K562 (cell line): ENCODE results near the gene PSORS1C2. TPM values are rescaled to one million over a fixed set of nuclear protein-coding genes. Genes with fewer than 3 reads are reported as not detected.

ENCODE experiments used
- ATAC-seq: fragments of 200-7000 bp; cut with Tn5 transposase; 3 replicates; pipeline ENCODE4 v1.9.1; 2020; ENCODE audit warnings: moderate library complexity
- BruUV-seq: library from RNA; stranded (reverse); fragments of 400-500 nt; replicated peaks from 2 replicates; lab custom pipeline; 2021; lab: Mats Ljungman, UMichigan
- CTCF ChIA-PET: fragments of 300-600 bp; formaldehyde crosslinking; extraction: SDS; loops from one replicate; lab custom pipeline; 2021; ENCODE audit warnings: low intra/inter-chr PET ratio; lab: Yijun Ruan, JAX
- POLR2A ChIA-PET: fragments of 300-600, 350-650 bp; sonication (Branson Sonifier 250); formaldehyde crosslinking; extraction: SDS; loops from one replicate; lab custom pipeline; 2021; ENCODE audit warnings: antibody characterized with exemption, inconsistent platforms; lab: Yijun Ruan, JAX
- DNase-seq, 4 experiments: peaks; one replicate each; pipeline versions ENCODE4 v3.0.0 to v3.0.0-alpha.2; 2011 to 2018; ENCODE audit warnings: low spot score in 3 of 4, mixed read lengths in 3 of 4; ENCODE audit errors: extremely low read depth in 1 of 4
- FAIRE-seq: peaks from 2 replicates; lab custom pipeline; 2011; peaks lifted over from hg19 to GRCh38; lab: Jason Lieb, UNC
- H2AFZ ChIP-seq: 2 replicates; pipeline ENCODE4 v1.6.0; 2011; ENCODE audit warnings: low read depth, low read length, control low read depth, inconsistent platforms
- H3K27ac ChIP-seq: fragments of 200-600 bp; 3 replicates; pipeline ENCODE4 v1.8.0; 2011; ENCODE audit warnings: low read depth, mild to moderate bottlenecking, control low read depth, inconsistent platforms, low read length, moderate library complexity, mixed read lengths; ENCODE audit errors: extremely low read depth
- H3K27me3 ChIP-seq, 2 experiments: fragments of 300-600 bp in 1 of 2; 2 replicates in 1 of 2; 3 replicates in 1 of 2; pipeline versions ENCODE4 v1.6.0 to v1.8.0; 2011; ENCODE audit warnings: inconsistent platforms in 2 of 2, low read length in 2 of 2, mild to moderate bottlenecking in 1 of 2, mixed read lengths in 1 of 2, moderate library complexity in 1 of 2; ENCODE audit not compliant: control insufficient read depth in 2 of 2, insufficient read depth in 2 of 2
- H3K36me3 ChIP-seq: fragments of 300-600 bp; 3 replicates; pipeline ENCODE4 v1.8.0; 2011; ENCODE audit warnings: mild to moderate bottlenecking, low read length, inconsistent platforms; ENCODE audit not compliant: control insufficient read depth, insufficient read depth
- H3K4me1 ChIP-seq, 2 experiments: fragments of 200-600 bp in 1 of 2; replicated peaks in 1 of 2; 2 replicates in 1 of 2; 3 replicates in 1 of 2; pipeline versions ENCODE4 v1.5.1 to v1.8.0; 2011; ENCODE audit warnings: inconsistent platforms in 2 of 2, low read length in 2 of 2, mild to moderate bottlenecking in 1 of 2, mixed read lengths in 1 of 2, moderate library complexity in 1 of 2; ENCODE audit not compliant: control insufficient read depth in 2 of 2, insufficient read depth in 2 of 2
- H3K4me2 ChIP-seq: 2 replicates; pipeline ENCODE4 v1.6.1; 2011; ENCODE audit warnings: low read length, control low read depth, inconsistent platforms, mixed read lengths; ENCODE audit not compliant: insufficient read depth
- H3K4me3 ChIP-seq: fragments of 200-600 bp; sonication (generic), shearing (Covaris generic); 2 replicates; pipeline ENCODE4 v1.5.1; 2016; ENCODE audit warnings: control low read depth, inconsistent platforms
- H3K79me2 ChIP-seq: fragments of 200-600 bp; 3 replicates; pipeline ENCODE4 v1.8.0; 2011; ENCODE audit warnings: low read length, inconsistent platforms; ENCODE audit not compliant: control insufficient read depth, insufficient read depth
- H3K9ac ChIP-seq, 2 experiments: 2 replicates each; pipeline versions ENCODE4 v1.6.0 to v1.6.1; 2011; ENCODE audit warnings: low read depth in 2 of 2, low read length in 2 of 2, control low read depth in 1 of 2, inconsistent platforms in 1 of 2, mild to moderate bottlenecking in 1 of 2, mixed read lengths in 1 of 2; ENCODE audit not compliant: insufficient read depth in 1 of 2
- H3K9me1 ChIP-seq: one replicate; pipeline ENCODE4 v1.6.0; 2011; ENCODE audit warnings: inconsistent platforms, mild to moderate bottlenecking, low read length, moderate library complexity; ENCODE audit not compliant: control insufficient read depth, insufficient read depth
- H3K9me3 ChIP-seq: replicated peaks from 2 replicates; pipeline ENCODE4 v1.5.1; 2011; ENCODE audit warnings: low read depth, low read length, inconsistent platforms; ENCODE audit not compliant: control insufficient read depth, insufficient read depth
- H4K20me1 ChIP-seq: replicated peaks from 2 replicates; pipeline ENCODE4 v1.6.1; 2011; ENCODE audit warnings: low read length, inconsistent platforms, mixed read lengths; ENCODE audit not compliant: control insufficient read depth, insufficient read depth
- FOXA3 ChIP-seq, 2 experiments: fragments of 450-650 bp in 1 of 2; sonication (generic) in 1 of 2; formaldehyde crosslinking; IDR thresholded peaks in 1 of 2; conservative IDR thresholded peaks in 1 of 2; 2 replicates each; pipeline versions ENCODE4 v1.4.0 to v1.8.0; 2020 to 2022; ENCODE audit warnings: mild to moderate bottlenecking in 2 of 2, missing genetic modification reagents in 1 of 2
- GATAD2B ChIP-seq: fragments of 450-650 bp; IDR thresholded peaks from 2 replicates; pipeline ENCODE4 v1.6.1; 2017; ENCODE audit warnings: mild to moderate bottlenecking, borderline replicate concordance
- KAT2B ChIP-seq: IDR thresholded peaks from one replicate; pipeline ENCODE4 v1.6.1; 2012; ENCODE audit warnings: low read depth, mild to moderate bottlenecking, control low read depth, inconsistent platforms, low read length, moderate library complexity
- KHSRP ChIP-seq: fragments of 450-650 bp; IDR thresholded peaks from 2 replicates; pipeline ENCODE4 v1.6.1; 2017
- KLF6 ChIP-seq: fragments of 250-450 bp; sonication (Bioruptor Pico); IDR thresholded peaks from 2 replicates; pipeline ENCODE4 v1.4.0; 2020; ENCODE audit warnings: mild to moderate bottlenecking, moderate library complexity, borderline replicate concordance
- MEF2D ChIP-seq: conservative IDR thresholded peaks from 2 replicates; pipeline ENCODE4 v1.6.1; 2016; ENCODE audit warnings: low read depth, missing genetic modification characterization, missing compliant biosample characterization
- MYNN ChIP-seq, 2 experiments: sonication (generic); formaldehyde crosslinking in 1 of 2; IDR thresholded peaks; 2 replicates each; pipeline versions ENCODE4 v1.5.0 to v1.6.1; 2016 to 2020; ENCODE audit warnings: antibody characterized with exemption in 1 of 2, missing genetic modification reagents in 1 of 2
- NFYB ChIP-seq: IDR thresholded peaks from 2 replicates; pipeline ENCODE4 v1.6.1; 2011; ENCODE audit warnings: mild to moderate bottlenecking, moderate library complexity; ENCODE audit not compliant: insufficient read length; ENCODE audit errors: extremely low read depth
- RHOXF2B ChIP-seq: fragments of 250-450 bp; sonication (Bioruptor Pico); conservative IDR thresholded peaks from 2 replicates; pipeline ENCODE4 v1.5.1; 2021
- RUNX1 ChIP-seq: sonication (generic); IDR thresholded peaks from 2 replicates; pipeline ENCODE4 v1.6.1; 2016; ENCODE audit warnings: antibody characterized with exemption, low read depth
- SMAD3 ChIP-seq: fragments of 450-650 bp; formaldehyde crosslinking; conservative IDR thresholded peaks from 2 replicates; pipeline ENCODE4 v1.4.0; 2020; ENCODE audit warnings: mild to moderate bottlenecking
- SP2 ChIP-seq: IDR thresholded peaks from 2 replicates; pipeline ENCODE4 v1.6.1; 2011; ENCODE audit warnings: mild to moderate bottlenecking, low read depth, low read length, moderate library complexity; ENCODE audit not compliant: poor library complexity, severe bottlenecking; ENCODE audit errors: extremely low read depth
- SREBF2 ChIP-seq: sonication (generic); formaldehyde crosslinking; IDR thresholded peaks from 2 replicates; pipeline ENCODE4 v1.4.0; 2020; ENCODE audit warnings: mild to moderate bottlenecking, missing genetic modification reagents
- TAF7 ChIP-seq: fragments of 450-650 bp; IDR thresholded peaks from 2 replicates; pipeline ENCODE4 v1.6.1; 2016; ENCODE audit warnings: missing genetic modification characterization, missing compliant biosample characterization
- ZNF224 ChIP-seq: sonication (generic); formaldehyde crosslinking; IDR thresholded peaks from 2 replicates; pipeline ENCODE4 v1.8.0; 2022; ENCODE audit warnings: mild to moderate bottlenecking, missing genetic modification reagents
- WGBS: fragments of 100-300 bp; shearing (Covaris generic); methylation state at CpG from one replicate; pipeline ENCODE4 v1.1.6; 2016; ENCODE audit warnings: low coverage, mixed read lengths; ENCODE audit not compliant: insufficient coverage; ENCODE audit errors: missing lambda C conversion rate; 5-methylcytosine and 5-hydroxymethylcytosine counted together
- in situ Hi-C: fragments of 300-500 bp; cut with MboI; formaldehyde crosslinking; loops from 4 replicates; pipeline ENCODE4 v1.15.0; 2018; ENCODE audit warnings: inconsistent platforms, mixed read lengths
- intact Hi-C: fragments of 100-400 bp; cut with micrococcal nuclease; formaldehyde crosslinking; loops from 2 replicates; pipeline ENCODE4 v1.14.2; 2022
- polyA plus RNA-seq, 8 experiments: library from polyadenylated mRNA; depleted of rRNA in 4 of 8; stranded (reverse) in 5 of 8; unstranded in 3 of 8; fragments of >200 nt; fragmentation: Nextera tagmentation in 2 of 8; fragmentation: Illumina TruSeq in 1 of 8; extraction: Ambion mirVana in 2 of 8; extraction: Trizol in 1 of 8; gene quantifications; 2 replicates each; pipeline versions ENCODE4 v1.2.1 to v1.2.3, GENCODE V29; 2011 to 2014; ENCODE audit warnings: inconsistent platforms in 1 of 8, missing spikeins in 1 of 8
- total RNA-seq, 7 experiments: library from RNA; depleted of rRNA in 6 of 7; stranded (reverse); fragments of >200 nt in 6 of 7; fragmentation: Illumina TruSeq in 2 of 7; extraction: Trizol in 2 of 7; gene quantifications; 2 replicates each; pipeline versions ENCODE4 v1.2.1 to v1.2.3, GENCODE V29; 2011 to 2021; ENCODE audit warnings: low replicate concordance in 1 of 7
- TF ChIP-seq, protein P1 (sequence below): sonication (generic); formaldehyde crosslinking; IDR thresholded peaks from 2 replicates; pipeline ENCODE4 v1.8.0; 2022; ENCODE audit warnings: missing genetic modification reagents, mild to moderate bottlenecking, moderate library complexity, borderline replicate concordance
- TF ChIP-seq, protein P2 (sequence below): sonication (generic); formaldehyde crosslinking; IDR thresholded peaks from 2 replicates; pipeline ENCODE4 v1.8.0; 2022; ENCODE audit warnings: mild to moderate bottlenecking, low read depth, missing genetic modification reagents
- TF ChIP-seq, protein P3 (sequence below): fragments of 450-650 bp; IDR thresholded peaks from 2 replicates; pipeline ENCODE4 v1.7.0; 2016; ENCODE audit warnings: borderline replicate concordance

The PSORS1C2 gene
- total and polyA plus RNA-seq, 9 of the 15 experiments (the other 6 are each of a cell fraction or from before 2014, with no cell fraction given): not detected

DNA sequence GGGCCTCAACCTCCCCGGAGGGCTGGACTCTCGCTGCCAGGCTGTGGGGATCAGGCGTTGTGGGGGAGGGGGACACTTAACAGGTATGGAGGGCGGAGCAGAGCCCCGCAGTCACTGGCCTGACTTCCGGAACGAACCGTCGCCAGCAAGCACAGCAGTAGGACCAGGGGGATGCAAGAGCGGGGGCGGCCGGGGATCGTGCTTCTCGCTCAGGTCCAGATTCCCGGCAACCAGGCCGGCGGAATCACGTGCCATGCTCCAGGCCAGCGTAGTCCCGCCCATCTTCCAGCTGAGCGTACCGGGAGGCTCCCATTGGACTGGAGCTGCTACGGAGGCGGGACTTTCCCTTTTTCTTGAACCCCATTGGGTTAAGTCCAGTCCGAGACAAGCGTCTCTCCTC lies 41.6 kb upstream of the PSORS1C2 start:
- Histone ChIP-seq H4K20me1 (no peaks in the 10 kb centered on the region), H3K27me3 (no peaks in the 10 kb centered on the region), H3K9me3 (no peaks in the 10 kb centered on the region), H3K9me1 (no peaks in the 10 kb centered on the region), H3K4me2 (no peak overlapping the region), H3K79me2 (no peaks in the 10 kb centered on the region), H3K4me3 (no peak overlapping the region), H2AFZ (no peak overlapping the region), H3K4me1 (peaks cover 11 to 16% of the 10 kb centered on the region in 2 experiments), H3K27ac (no peak overlapping the region), H3K36me3 (no peaks in the 10 kb centered on the region), H3K9ac (no peak overlapping the region)
- CTCF ChIA-PET: no interaction called here
- in situ Hi-C loops (no loop called here), intact Hi-C loops (no loop called here)
- FAIRE-seq (no peak), ATAC-seq (peak; percentile 72), DNase-seq (peak in 2 of 4 experiments; percentile 41 to 65)
- TF ChIP-seq KHSRP (no peak), FOXA3 (CRISPR knock-in tag; conservative IDR thresholded peaks at IDR 0.05 in 1 of 2, IDR thresholded peaks at IDR 0.05 in 1 of 2) (no peak), MYNN (IDR thresholded peaks at IDR 0.05) (no peak), MYNN (CRISPR knock-in tag; IDR thresholded peaks at IDR 0.05) (no peak), MEF2D (no peak), NFYB (peak; percentile 63), TAF7 (tag) (no peak), SMAD3 (CRISPR knock-in tag) (no peak), SREBF2 (no peak), ZNF224 (CRISPR knock-in tag) (no peak), SP2 (peak; percentile 32), GATAD2B (no peak), RHOXF2B (CRISPR knock-in tag) (no peak), KLF6 (CRISPR knock-in tag) (no peak), KAT2B (no peak), RUNX1 (no peak)
- TF ChIP-seq, protein P1, sequence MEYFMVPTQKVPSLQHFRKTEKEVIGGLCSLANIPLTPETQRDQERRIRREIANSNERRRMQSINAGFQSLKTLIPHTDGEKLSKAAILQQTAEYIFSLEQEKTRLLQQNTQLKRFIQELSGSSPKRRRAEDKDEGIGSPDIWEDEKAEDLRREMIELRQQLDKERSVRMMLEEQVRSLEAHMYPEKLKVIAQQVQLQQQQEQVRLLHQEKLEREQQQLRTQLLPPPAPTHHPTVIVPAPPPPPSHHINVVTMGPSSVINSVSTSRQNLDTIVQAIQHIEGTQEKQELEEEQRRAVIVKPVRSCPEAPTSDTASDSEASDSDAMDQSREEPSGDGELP (CRISPR knock-in tag): peak; percentile 55; the same call in 1 of the 2 replicates
- TF ChIP-seq, protein P2, sequence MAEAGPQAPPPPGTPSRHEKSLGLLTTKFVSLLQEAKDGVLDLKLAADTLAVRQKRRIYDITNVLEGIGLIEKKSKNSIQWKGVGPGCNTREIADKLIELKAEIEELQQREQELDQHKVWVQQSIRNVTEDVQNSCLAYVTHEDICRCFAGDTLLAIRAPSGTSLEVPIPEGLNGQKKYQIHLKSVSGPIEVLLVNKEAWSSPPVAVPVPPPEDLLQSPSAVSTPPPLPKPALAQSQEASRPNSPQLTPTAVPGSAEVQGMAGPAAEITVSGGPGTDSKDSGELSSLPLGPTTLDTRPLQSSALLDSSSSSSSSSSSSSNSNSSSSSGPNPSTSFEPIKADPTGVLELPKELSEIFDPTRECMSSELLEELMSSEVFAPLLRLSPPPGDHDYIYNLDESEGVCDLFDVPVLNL (CRISPR knock-in tag): no peak
- TF ChIP-seq, protein P3, sequence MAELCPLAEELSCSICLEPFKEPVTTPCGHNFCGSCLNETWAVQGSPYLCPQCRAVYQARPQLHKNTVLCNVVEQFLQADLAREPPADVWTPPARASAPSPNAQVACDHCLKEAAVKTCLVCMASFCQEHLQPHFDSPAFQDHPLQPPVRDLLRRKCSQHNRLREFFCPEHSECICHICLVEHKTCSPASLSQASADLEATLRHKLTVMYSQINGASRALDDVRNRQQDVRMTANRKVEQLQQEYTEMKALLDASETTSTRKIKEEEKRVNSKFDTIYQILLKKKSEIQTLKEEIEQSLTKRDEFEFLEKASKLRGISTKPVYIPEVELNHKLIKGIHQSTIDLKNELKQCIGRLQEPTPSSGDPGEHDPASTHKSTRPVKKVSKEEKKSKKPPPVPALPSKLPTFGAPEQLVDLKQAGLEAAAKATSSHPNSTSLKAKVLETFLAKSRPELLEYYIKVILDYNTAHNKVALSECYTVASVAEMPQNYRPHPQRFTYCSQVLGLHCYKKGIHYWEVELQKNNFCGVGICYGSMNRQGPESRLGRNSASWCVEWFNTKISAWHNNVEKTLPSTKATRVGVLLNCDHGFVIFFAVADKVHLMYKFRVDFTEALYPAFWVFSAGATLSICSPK: no peak
- WGBS: 80% methylated on average over 24 of the region's 26 CpGs
- no TSS peak for BruUV-seq
- POLR2A ChIA-PET: interaction anchor here (1.1 kb wide), 1 partner anchor 16 kb away, joined by 7 read pairs; no protein-coding TSS in a partner anchor
